ENCODE results near the gene RGPD5.
"Not testable (repeated sequence)": the region's sequence is repeated elsewhere in the genome, so short reads cannot be mapped to it uniquely, and the experiment has no call there.

The RGPD5 gene

GRCh38 chr2:109893736-109894135 lies 99.6 kb downstream of the RGPD5 start:
- DNase-seq: not testable (repeated sequence)

- not testable (repeated sequence) for DNase-seq
Observed at GRCh38 chr2:109894141-109894540, 100.0 kb downstream of the RGPD5 start.

- DNase-seq: not testable (repeated sequence)
Observed at GRCh38 chr2:109895090-109895869, 101.2 kb downstream of the RGPD5 start.

GRCh38 chr2:109896212-109896611 lies 102.1 kb downstream of the RGPD5 start:
- not testable (repeated sequence) for DNase-seq

- DNase-seq: not testable (repeated sequence)
Observed at GRCh38 chr2:109897769-109898461, 103.8 kb downstream of the RGPD5 start.

GRCh38 chr2:109898462-109899336 lies 104.6 kb downstream of the RGPD5 start, which contains the start of gene LIMS3:
LIMS3 (plus strand) TSS chr2:109898688; CDS start chr2:109898729, 41 bp downstream.
- DNase-seq: not testable (repeated sequence)

- DNase-seq: not testable (repeated sequence)
Observed at GRCh38 chr2:109905796-109906195, 111.7 kb downstream of the RGPD5 start.

All from stimulated activated CD4-positive, alpha-beta T cell treated with anti-CD3 and anti-CD28 coated beads, Interleukin-2, amount 100 ng/mL, for 24 hours (primary cell).